GM10847 (cell line): ENCODE data around the gene CYBA.

ENCODE experiments used
- POLR2A ChIP-seq: IDR thresholded peaks from 2 replicates; pipeline ENCODE4 v1.6.1; 2011; ENCODE audit not compliant: insufficient read length; ENCODE audit errors: extremely low read depth

The CYBA gene

GRCh38 chr16:88650749-88651275 is at the start of gene CYBA:
TSS of gene CYBA (minus strand) at chr16:88651053. CDS start at chr16:88651013, 40 bp downstream.
- TF ChIP-seq POLR2A = peak; percentile 95

GRCh38 chr16:88700322-88700635 is 49.4 kb upstream of the CYBA start:
- TF ChIP-seq POLR2A = no peak

GRCh38 chr16:88699180-88699579 is 48.3 kb upstream of the CYBA start:
- TF ChIP-seq POLR2A = no peak

GRCh38 chr16:88698646-88699045 is 47.8 kb upstream of the CYBA start:
- TF ChIP-seq POLR2A = no peak

GRCh38 chr16:88697831-88698615 is 47.2 kb upstream of the CYBA start:
- no peak for TF ChIP-seq POLR2A

- TF ChIP-seq POLR2A = no peak
These were observed 46.4 kb upstream of the CYBA start for GRCh38 chr16:88697116-88697830.

- no peak for TF ChIP-seq POLR2A
These were observed 45.6 kb upstream of the CYBA start for GRCh38 chr16:88696441-88696840.

- TF ChIP-seq POLR2A = no peak
These were observed 44.9 kb upstream of the CYBA start for GRCh38 chr16:88695753-88696152.

- TF ChIP-seq POLR2A = no peak
These were observed 44.4 kb upstream of the CYBA start for GRCh38 chr16:88695218-88695617.

GRCh38 chr16:88694221-88695087 is 43.6 kb upstream of the CYBA start:
- TF ChIP-seq POLR2A = no peak

- no peak for TF ChIP-seq POLR2A
These were observed 42.7 kb upstream of the CYBA start for GRCh38 chr16:88693420-88694177.

- no peak for TF ChIP-seq POLR2A
These were observed 42.0 kb upstream of the CYBA start for GRCh38 chr16:88692861-88693260.

GRCh38 chr16:88691924-88692560 is 41.2 kb upstream of the CYBA start:
- TF ChIP-seq POLR2A = no peak

GRCh38 chr16:88691129-88691813 is 40.4 kb upstream of the CYBA start:
- no peak for TF ChIP-seq POLR2A
